Measurements from ENCODE around the gene SSTR1.
"Not testable (repeated sequence)": the region's sequence is repeated elsewhere in the genome, so short reads cannot be mapped to it uniquely, and the experiment has no call there.

The SSTR1 gene

GRCh38 chr14:38184132-38184531, 23.6 kb upstream of the SSTR1 start:
- DNase-seq (ENCODE audit: low read depth): no peak
- no peak overlapping the region for H3K4me3 ChIP-seq (ENCODE audit: low read depth, low read length)
- TF ChIP-seq, protein P1, sequence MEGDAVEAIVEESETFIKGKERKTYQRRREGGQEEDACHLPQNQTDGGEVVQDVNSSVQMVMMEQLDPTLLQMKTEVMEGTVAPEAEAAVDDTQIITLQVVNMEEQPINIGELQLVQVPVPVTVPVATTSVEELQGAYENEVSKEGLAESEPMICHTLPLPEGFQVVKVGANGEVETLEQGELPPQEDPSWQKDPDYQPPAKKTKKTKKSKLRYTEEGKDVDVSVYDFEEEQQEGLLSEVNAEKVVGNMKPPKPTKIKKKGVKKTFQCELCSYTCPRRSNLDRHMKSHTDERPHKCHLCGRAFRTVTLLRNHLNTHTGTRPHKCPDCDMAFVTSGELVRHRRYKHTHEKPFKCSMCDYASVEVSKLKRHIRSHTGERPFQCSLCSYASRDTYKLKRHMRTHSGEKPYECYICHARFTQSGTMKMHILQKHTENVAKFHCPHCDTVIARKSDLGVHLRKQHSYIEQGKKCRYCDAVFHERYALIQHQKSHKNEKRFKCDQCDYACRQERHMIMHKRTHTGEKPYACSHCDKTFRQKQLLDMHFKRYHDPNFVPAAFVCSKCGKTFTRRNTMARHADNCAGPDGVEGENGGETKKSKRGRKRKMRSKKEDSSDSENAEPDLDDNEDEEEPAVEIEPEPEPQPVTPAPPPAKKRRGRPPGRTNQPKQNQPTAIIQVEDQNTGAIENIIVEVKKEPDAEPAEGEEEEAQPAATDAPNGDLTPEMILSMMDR (IDR thresholded peaks at IDR 0.05; ENCODE audit: low read depth, low read length, missing control alignments): no peak

- TF ChIP-seq, protein P1 (IDR thresholded peaks at IDR 0.05; ENCODE audit: low read depth, low read length, missing control alignments): no peak
- H3K4me3 ChIP-seq (ENCODE audit: low read depth, low read length): no peak overlapping the region
- no peak for DNase-seq (ENCODE audit: low read depth)
Measured at GRCh38 chr14:38185671-38186070, 22.0 kb upstream of the SSTR1 start.

DNA sequence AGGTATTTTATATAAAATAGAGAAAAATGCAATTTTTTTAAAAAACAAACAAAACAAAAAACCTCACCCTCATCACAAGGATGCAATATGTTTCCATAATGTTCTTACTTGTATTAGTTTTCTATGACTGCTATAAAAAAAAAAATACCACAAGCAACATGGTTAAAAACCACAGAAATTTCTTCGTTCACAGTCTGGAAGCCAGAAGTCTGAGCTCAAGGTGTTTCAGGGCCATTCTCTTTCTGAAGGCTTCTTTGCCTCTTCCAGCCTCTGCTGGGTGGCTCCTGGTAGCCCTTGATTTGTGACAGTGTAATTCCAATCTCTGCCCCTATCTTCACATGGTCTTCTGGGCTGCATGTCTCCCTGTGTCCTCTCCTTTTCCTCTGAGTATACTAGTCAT, 21.5 kb upstream of the SSTR1 start:
- no peak overlapping the region for H3K4me3 ChIP-seq (ENCODE audit: low read depth, low read length)
- no peak for DNase-seq (ENCODE audit: low read depth)
- TF ChIP-seq, protein P1 (IDR thresholded peaks at IDR 0.05; ENCODE audit: low read depth, low read length, missing control alignments): no peak

- no peak overlapping the region for H3K4me3 ChIP-seq (ENCODE audit: low read depth, low read length)
- DNase-seq (ENCODE audit: low read depth): no peak
- TF ChIP-seq, protein P1 (IDR thresholded peaks at IDR 0.05; ENCODE audit: low read depth, low read length, missing control alignments): no peak
Measured at GRCh38 chr14:38187528-38187927, 20.2 kb upstream of the SSTR1 start.

DNA sequence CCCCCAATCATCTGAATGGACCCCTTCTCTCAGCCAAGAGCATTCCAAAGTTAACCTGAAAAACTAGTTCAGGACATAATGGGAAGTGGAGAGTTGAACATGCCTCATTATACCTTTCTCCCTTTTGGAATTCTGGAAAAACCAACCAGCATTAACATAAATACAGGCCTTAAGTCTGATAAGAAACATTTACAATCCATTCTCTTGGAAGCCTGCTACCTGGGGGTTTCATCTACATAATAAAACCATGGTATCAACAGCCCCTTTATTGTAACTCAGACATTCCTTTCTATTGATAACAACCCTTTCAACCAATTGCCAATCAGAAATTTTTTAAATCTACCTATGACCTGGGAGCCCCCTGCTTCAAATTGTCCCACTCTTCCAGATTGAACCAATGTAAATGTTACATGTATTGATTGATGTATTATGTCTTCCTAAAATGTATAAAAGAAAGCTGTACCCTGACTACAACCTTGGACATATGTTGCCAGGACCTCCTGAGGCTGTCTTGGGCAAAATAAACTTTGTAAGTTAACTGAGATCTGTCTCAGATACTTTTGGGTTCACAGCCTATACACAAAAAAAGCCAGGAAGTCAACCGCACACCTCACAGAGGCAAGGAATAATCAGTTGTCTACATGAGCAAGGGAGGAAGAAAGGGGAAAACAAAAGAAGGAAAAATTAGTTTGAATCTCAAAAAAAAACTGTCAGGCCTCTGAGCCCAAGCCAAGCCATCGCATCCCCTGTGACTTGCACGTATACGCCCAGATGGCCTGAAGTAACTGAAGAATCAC, 17.6 kb upstream of the SSTR1 start:
- no peak overlapping the region for H3K4me3 ChIP-seq (ENCODE audit: low read depth, low read length)
- no peak for DNase-seq (ENCODE audit: low read depth)

DNA sequence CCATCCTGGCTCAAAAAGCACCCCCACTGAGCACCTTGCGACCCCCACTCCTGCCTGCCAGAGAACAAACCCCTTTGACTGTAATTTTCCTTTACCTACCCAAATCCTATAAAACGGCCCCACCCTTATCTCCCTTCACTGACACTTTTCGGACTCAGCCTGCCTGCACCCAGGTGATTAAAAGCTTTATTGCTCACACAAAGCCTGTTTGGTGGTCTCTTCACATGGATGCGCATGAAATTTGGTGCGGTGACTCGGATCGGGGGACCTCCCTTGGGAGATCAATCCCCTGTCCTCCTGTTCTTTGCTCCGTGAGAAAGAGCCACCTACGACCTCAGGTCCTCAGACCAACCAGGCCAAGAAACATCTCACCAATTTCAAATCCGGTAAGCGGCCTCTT, 16.9 kb upstream of the SSTR1 start:
- not testable (repeated sequence) for DNase-seq (ENCODE audit: low read depth); H3K4me3 ChIP-seq (ENCODE audit: low read depth, low read length)

More for the DNA sequence above, 17.6 kb upstream of the SSTR1 start:
- TF ChIP-seq, protein P1 (IDR thresholded peaks at IDR 0.05; ENCODE audit: low read depth, low read length, missing control alignments): no peak

GRCh38 chr14:38191491-38191890, 16.2 kb upstream of the SSTR1 start:
- not testable (repeated sequence) for H3K4me3 ChIP-seq (ENCODE audit: low read depth, low read length); DNase-seq (ENCODE audit: low read depth)

- H3K4me3 ChIP-seq (ENCODE audit: low read depth, low read length): no peak overlapping the region
- no peak for DNase-seq (ENCODE audit: low read depth)
- TF ChIP-seq, protein P1 (IDR thresholded peaks at IDR 0.05; ENCODE audit: low read depth, low read length, missing control alignments): no peak
Measured at GRCh38 chr14:38197001-38197783, 10.5 kb upstream of the SSTR1 start.

Data from GM12864 (cell line).